Trophoblast cell (in vitro differentiated cells and primary cell): ENCODE measurements around the gene FBXO7.

ENCODE experiments used
- DNase-seq, 2 donors: peaks; one replicate each; pipeline ENCODE4 v3.0.0-alpha.2; 2016
- H2AFZ ChIP-seq: 2 replicates; pipeline ENCODE4 v1.6.1; 2013; ENCODE audit warnings: low read length, moderate library complexity, mild to moderate bottlenecking; ENCODE audit not compliant: insufficient read depth, poor library complexity
- H2AK5ac ChIP-seq: 2 replicates; pipeline ENCODE4 v1.6.1; 2013; ENCODE audit warnings: mild to moderate bottlenecking, low read length
- H2BK120ac ChIP-seq: 2 replicates; pipeline ENCODE4 v1.6.1; 2013; ENCODE audit warnings: low read length, mild to moderate bottlenecking, moderate library complexity; ENCODE audit not compliant: insufficient read depth, poor library complexity
- H2BK12ac ChIP-seq: 2 replicates; pipeline ENCODE4 v1.6.1; 2013; ENCODE audit warnings: mild to moderate bottlenecking, low read length, moderate library complexity
- H2BK5ac ChIP-seq: 2 replicates; pipeline ENCODE4 v1.6.1; 2013; ENCODE audit warnings: low read length, low read depth, moderate library complexity, mild to moderate bottlenecking; ENCODE audit not compliant: poor library complexity
- H3K14ac ChIP-seq: 2 replicates; pipeline ENCODE4 v1.6.1; 2013; ENCODE audit warnings: mild to moderate bottlenecking, low read length
- H3K18ac ChIP-seq: 2 replicates; pipeline ENCODE4 v1.6.1; 2013; ENCODE audit warnings: mild to moderate bottlenecking, low read length
- H3K23ac ChIP-seq: 2 replicates; pipeline ENCODE4 v1.6.1; 2013; ENCODE audit warnings: low read length
- H3K27ac ChIP-seq: 2 replicates; pipeline ENCODE4 v1.5.1; 2013; ENCODE audit warnings: low read depth, mild to moderate bottlenecking, inconsistent platforms, low read length, moderate library complexity
- H3K27me3 ChIP-seq: 2 replicates; pipeline ENCODE4 v1.6.1; 2013; ENCODE audit warnings: inconsistent platforms, mild to moderate bottlenecking, low read length, moderate library complexity; ENCODE audit not compliant: insufficient read depth
- H3K36me3 ChIP-seq, 2 experiments: 1 replicate in 1 of 2; 2 replicates in 1 of 2; pipeline ENCODE4 v1.6.1; 2013; ENCODE audit warnings: low read length in 2 of 2, mild to moderate bottlenecking in 2 of 2, moderate library complexity in 1 of 2; ENCODE audit not compliant: insufficient read depth in 2 of 2, control insufficient read depth in 1 of 2
- H3K4ac ChIP-seq: 2 replicates; pipeline ENCODE4 v1.6.1; 2013; ENCODE audit warnings: low read depth, mild to moderate bottlenecking, low read length, moderate library complexity
- H3K4me1 ChIP-seq, 2 experiments: 1 replicate in 1 of 2; 2 replicates in 1 of 2; pipeline ENCODE4 v1.6.1; 2013; ENCODE audit warnings: low read length in 2 of 2, mild to moderate bottlenecking in 2 of 2, moderate library complexity in 1 of 2; ENCODE audit not compliant: insufficient read depth in 2 of 2, control insufficient read depth in 1 of 2
- H3K4me2 ChIP-seq: 2 replicates; pipeline ENCODE4 v1.6.1; 2013; ENCODE audit warnings: inconsistent platforms, mild to moderate bottlenecking, low read length, moderate library complexity
- H3K4me3 ChIP-seq: 2 replicates; pipeline ENCODE4 v1.5.1; 2013; ENCODE audit warnings: mild to moderate bottlenecking, low read depth, low read length, inconsistent platforms
- H3K79me1 ChIP-seq: one replicate; pipeline ENCODE4 v1.6.1; 2013; ENCODE audit warnings: low read length
- H3K79me2 ChIP-seq: 2 replicates; pipeline ENCODE4 v1.6.1; 2013; ENCODE audit warnings: low read length, mild to moderate bottlenecking; ENCODE audit not compliant: control insufficient read depth, insufficient read depth, poor library complexity
- H3K9ac ChIP-seq: 2 replicates; pipeline ENCODE4 v1.6.1; 2013; ENCODE audit warnings: mild to moderate bottlenecking, low read length
- H3K9me3 ChIP-seq: 2 replicates; pipeline ENCODE4 v1.6.1; 2013; ENCODE audit warnings: low read depth, mild to moderate bottlenecking, control low read depth, inconsistent platforms, low read length; ENCODE audit not compliant: insufficient read depth
- H4K12ac ChIP-seq: 2 replicates; pipeline ENCODE4 v1.6.1; 2013; ENCODE audit warnings: low read depth, mild to moderate bottlenecking, low read length, moderate library complexity
- H4K8ac ChIP-seq: 2 replicates; pipeline ENCODE4 v1.6.1; 2013; ENCODE audit warnings: low read depth, mild to moderate bottlenecking, low read length, moderate library complexity
- H4K91ac ChIP-seq: one replicate; pipeline ENCODE4 v1.6.1; 2013; ENCODE audit warnings: low read depth, mild to moderate bottlenecking, low read length, moderate library complexity
- WGBS: extraction: QIAGEN DNeasy Blood & Tissue Kit; methylation state at CpG from one replicate; pipeline ENCODE4 v1.1.7; 2013; ENCODE audit warnings: missing lambda C conversion rate; ENCODE audit not compliant: insufficient read length, insufficient coverage; ENCODE audit errors: extremely low coverage; 5-methylcytosine and 5-hydroxymethylcytosine counted together

Gene FBXO7

GRCh38 chr22:32528316-32528715 is 53.7 kb downstream of the FBXO7 start:
- no peak overlapping the region for H2BK5ac ChIP-seq
- H2AFZ ChIP-seq: no peak overlapping the region
- peaks cover 4% of the 10 kb centered on the region for H3K79me2 ChIP-seq
- no peak overlapping the region for H3K4me3 ChIP-seq
- no peak overlapping the region for H4K8ac ChIP-seq
- H3K23ac ChIP-seq: no peak overlapping the region
- H3K18ac ChIP-seq: no peak overlapping the region
- H3K36me3 ChIP-seq: no peaks in the 10 kb centered on the region
- H3K9ac ChIP-seq: no peak overlapping the region
- H3K9me3 ChIP-seq: no peaks in the 10 kb centered on the region
- no peak overlapping the region for H3K4me2 ChIP-seq
- H2BK120ac ChIP-seq: peak overlapping the region; percentile 16
- H2BK12ac ChIP-seq: peak overlapping the region; percentile 32
- H3K4me1 ChIP-seq: peaks cover 17 to 18% of the 10 kb centered on the region in 2 experiments
- H2AK5ac ChIP-seq: no peak overlapping the region
- H3K27ac ChIP-seq: no peak overlapping the region
- no peaks in the 10 kb centered on the region for H3K27me3 ChIP-seq
- no peak for DNase-seq
- H3K4ac ChIP-seq: no peak overlapping the region
- peak overlapping the region; percentile 25 for H4K91ac ChIP-seq
- no peak overlapping the region for H4K12ac ChIP-seq
- no CpG with 5 or more reads among the region's 9 CpGs for WGBS
- H3K14ac ChIP-seq: peak overlapping the region; percentile 18
- H3K79me1 ChIP-seq: peaks cover 14% of the 10 kb centered on the region

- Histone ChIP-seq H3K4ac (no peak overlapping the region), H3K18ac (peak overlapping the region; percentile 27), H2AK5ac (peak overlapping the region; percentile 17), H3K79me2 (peaks cover 4% of the 10 kb centered on the region), H3K79me1 (peaks cover 17% of the 10 kb centered on the region), H3K9ac (no peak overlapping the region), H3K4me2 (peak overlapping the region; percentile 32), H3K4me3 (no peak overlapping the region), H3K23ac (no peak overlapping the region), H3K14ac (peak overlapping the region; percentile 3), H2BK5ac (peak overlapping the region; percentile 38), H3K4me1 (peaks cover 25 to 26% of the 10 kb centered on the region in 2 experiments), H4K91ac (peak overlapping the region; percentile 69), H3K27me3 (no peaks in the 10 kb centered on the region), H2BK120ac (peak overlapping the region; percentile 72), H3K27ac (peak overlapping the region; percentile 6), H2AFZ (peak overlapping the region; percentile 31), H4K12ac (no peak overlapping the region), H3K9me3 (no peaks in the 10 kb centered on the region), H4K8ac (peak overlapping the region; percentile 39), H3K36me3 (no peaks in the 10 kb centered on the region), H2BK12ac (peak overlapping the region; percentile 51)
- no CpG with 5 or more reads among the region's 29 CpGs for WGBS
- peak; percentile 77 to 86 for DNase-seq
Measured at GRCh38 chr22:32528984-32529982, 54.7 kb downstream of the FBXO7 start.

- H3K4me3 ChIP-seq: no peak overlapping the region
- no peak overlapping the region for H3K27ac ChIP-seq
- peak overlapping the region; percentile 45 for H4K91ac ChIP-seq
- H2BK120ac ChIP-seq: no peak overlapping the region
- H3K9me3 ChIP-seq: no peaks in the 10 kb centered on the region
- H3K36me3 ChIP-seq: no peaks in the 10 kb centered on the region
- peaks cover 30 to 33% of the 10 kb centered on the region in 2 experiments for H3K4me1 ChIP-seq
- no peak for DNase-seq
- peaks cover 20% of the 10 kb centered on the region for H3K79me1 ChIP-seq
- H3K9ac ChIP-seq: no peak overlapping the region
- no peak overlapping the region for H3K14ac ChIP-seq
- no peak overlapping the region for H3K23ac ChIP-seq
- H4K8ac ChIP-seq: no peak overlapping the region
- no peak overlapping the region for H2AFZ ChIP-seq
- H3K4ac ChIP-seq: no peak overlapping the region
- peak overlapping the region; percentile 41 for H3K18ac ChIP-seq
- peaks cover 4% of the 10 kb centered on the region for H3K79me2 ChIP-seq
- H2AK5ac ChIP-seq: peak overlapping the region; percentile 67
- no CpG with 5 or more reads among the region's 7 CpGs for WGBS
- H3K27me3 ChIP-seq: no peaks in the 10 kb centered on the region
- H2BK5ac ChIP-seq: peak overlapping the region; percentile 4
- H3K4me2 ChIP-seq: no peak overlapping the region
- no peak overlapping the region for H4K12ac ChIP-seq
- H2BK12ac ChIP-seq: peak overlapping the region; percentile 67
Measured at GRCh38 chr22:32531228-32531627, 56.6 kb downstream of the FBXO7 start.

- no peaks in the 10 kb centered on the region for H3K9me3 ChIP-seq
- no peaks in the 10 kb centered on the region for H3K27me3 ChIP-seq
- H3K4me2 ChIP-seq: peak overlapping the region; percentile 6
- peaks cover 4% of the 10 kb centered on the region for H3K79me2 ChIP-seq
- no peak overlapping the region for H3K4me3 ChIP-seq
- H2AFZ ChIP-seq: no peak overlapping the region
- DNase-seq: peak; percentile 25 to 37
- H3K4ac ChIP-seq: no peak overlapping the region
- H2BK5ac ChIP-seq: peak overlapping the region; percentile 18
- H4K91ac ChIP-seq: peak overlapping the region; percentile 53
- peaks cover 20% of the 10 kb centered on the region for H3K79me1 ChIP-seq
- peak overlapping the region; percentile 55 for H3K14ac ChIP-seq
- H4K8ac ChIP-seq: peak overlapping the region; percentile 12
- peak overlapping the region; percentile 24 for H4K12ac ChIP-seq
- no peaks in the 10 kb centered on the region for H3K36me3 ChIP-seq
- H3K27ac ChIP-seq: no peak overlapping the region
- H3K18ac ChIP-seq: peak overlapping the region; percentile 20
- H3K9ac ChIP-seq: no peak overlapping the region
- H2AK5ac ChIP-seq: peak overlapping the region; percentile 6
- peak overlapping the region; percentile 27 for H2BK120ac ChIP-seq
- H3K4me1 ChIP-seq: peaks cover 30 to 33% of the 10 kb centered on the region in 2 experiments
- peak overlapping the region; percentile 73 for H2BK12ac ChIP-seq
- no peak overlapping the region for H3K23ac ChIP-seq
- WGBS: no CpG with 5 or more reads among the region's 19 CpGs
Measured at GRCh38 chr22:32531931-32532819, 57.6 kb downstream of the FBXO7 start.
